GM12878 (cell line): Measurements from ENCODE around the gene MSRB1. TPM values are rescaled to one million over a fixed set of nuclear protein-coding genes. Genes with fewer than 3 reads are reported as not detected.
A peak's percentile ranks its signal among the peaks of the same experiment; 100 is the strongest.

Source experiments
- ATAC-seq: fragments of 200-7000 bp; cut with Tn5 transposase; 3 replicates; pipeline ENCODE4 v1.9.1; 2020; ENCODE audit warnings: mild to moderate bottlenecking, moderate library complexity
- Bru-seq: library from RNA; stranded (reverse); fragments of 400-500 nt; gene quantifications from one replicate; lab custom pipeline; 2021; lab: Mats Ljungman, UMichigan
- BruChase-seq, 2 experiments: library from RNA; stranded (reverse); fragments of 400-500 nt; gene quantifications; one replicate each; lab custom pipeline; 2021; lab: Mats Ljungman, UMichigan
- BruUV-seq: library from RNA; stranded (reverse); fragments of 400-500 nt; replicated peaks from 2 replicates; lab custom pipeline; 2021; lab: Mats Ljungman, UMichigan
- CTCF ChIA-PET: fragments of 300-600 bp; sonication (Branson Sonifier 250); formaldehyde crosslinking; extraction: SDS; loops from one replicate; lab custom pipeline; 2021; ENCODE audit warnings: inconsistent platforms; lab: Yijun Ruan, JAX
- POLR2A ChIA-PET: fragments of 350-600 bp; formaldehyde crosslinking; extraction: SDS; loops from one replicate; lab custom pipeline; 2021; ENCODE audit warnings: inconsistent platforms; lab: Charles Lee
- RAD21 ChIA-PET: fragments of 300-600 bp; sonication (Branson Sonifier 250); formaldehyde crosslinking; loops from one replicate; lab custom pipeline; 2023; ENCODE audit warnings: antibody characterized with exemption; ENCODE audit not compliant: unreplicated experiment; lab: Charles Lee
- SMC1A ChIA-PET: fragments of 300-600 bp; sonication (Branson Sonifier 250); formaldehyde crosslinking; loops from one replicate; lab custom pipeline; 2023; ENCODE audit not compliant: unreplicated experiment, uncharacterized antibody; lab: Charles Lee
- DNase-seq: peaks from one replicate; pipeline ENCODE4 v3.0.0-alpha.2; 2011; ENCODE audit warnings: low read depth, low spot score
- FAIRE-seq: peaks from 3 replicates; lab custom pipeline; 2011; peaks lifted over from hg19 to GRCh38; lab: Jason Lieb, UNC
- H2AFZ ChIP-seq: 2 replicates; pipeline ENCODE4 v1.6.0; 2011; ENCODE audit warnings: low read depth, low read length, control low read depth; ENCODE audit not compliant: control insufficient read depth
- H3K27ac ChIP-seq: 2 replicates; pipeline ENCODE4 v1.5.1; 2011; ENCODE audit warnings: control low read depth; ENCODE audit not compliant: control insufficient read depth, insufficient read depth
- H3K27me3 ChIP-seq, 2 experiments: replicated peaks in 1 of 2; 2 replicates each; pipeline versions ENCODE4 v1.6.0 to v1.6.1; 2011; ENCODE audit warnings: low read length in 1 of 2; ENCODE audit not compliant: control insufficient read depth in 2 of 2, insufficient read depth in 2 of 2
- H3K36me3 ChIP-seq, 2 experiments: 2 replicates each; pipeline ENCODE4 v1.5.1; 2011; ENCODE audit warnings: low read length in 1 of 2; ENCODE audit not compliant: control insufficient read depth in 2 of 2, insufficient read depth in 2 of 2
- H3K4me1 ChIP-seq: 2 replicates; pipeline ENCODE4 v1.6.1; 2011; ENCODE audit warnings: mild to moderate bottlenecking, low read length, moderate library complexity, mixed read lengths; ENCODE audit not compliant: control insufficient read depth, insufficient read depth
- H3K4me2 ChIP-seq: 2 replicates; pipeline ENCODE4 v1.6.0; 2011; ENCODE audit warnings: control low read depth; ENCODE audit not compliant: control insufficient read depth, insufficient read depth
- H3K4me3 ChIP-seq: fragments of 200-600 bp; sonication (generic); 2 replicates; pipeline ENCODE4 v1.5.1; 2016
- H3K79me2 ChIP-seq: 2 replicates; pipeline ENCODE4 v1.6.0; 2011; ENCODE audit warnings: low read length; ENCODE audit not compliant: control insufficient read depth, insufficient read depth
- H3K9ac ChIP-seq: 2 replicates; pipeline ENCODE4 v1.8.0; 2011; ENCODE audit warnings: low read length, control low read depth, mixed read lengths; ENCODE audit not compliant: control insufficient read depth, insufficient read depth
- H3K9me3 ChIP-seq: replicated peaks from 3 replicates; pipeline ENCODE4 v1.5.1; 2011; ENCODE audit warnings: mild to moderate bottlenecking, low read length; ENCODE audit not compliant: control insufficient read depth, insufficient read depth
- H4K20me1 ChIP-seq: 2 replicates; pipeline ENCODE4 v1.6.0; 2011; ENCODE audit not compliant: control insufficient read depth, insufficient read depth
- ESRRA ChIP-seq: IDR thresholded peaks from 2 replicates; pipeline ENCODE4 v1.6.1; 2012; ENCODE audit warnings: mild to moderate bottlenecking, low read length, improper control_type of control experiment
- IRF4 ChIP-seq: IDR thresholded peaks from 2 replicates; pipeline ENCODE4 v1.6.1; 2011; ENCODE audit warnings: low read depth, low read length
- NFIC ChIP-seq: IDR thresholded peaks from 2 replicates; pipeline ENCODE4 v1.6.1; 2012; ENCODE audit warnings: low read depth, mild to moderate bottlenecking, inconsistent platforms, low read length, moderate library complexity
- NR2F1 ChIP-seq: fragments of 450-650 bp; conservative IDR thresholded peaks from 2 replicates; pipeline ENCODE4 v1.6.1; 2017; ENCODE audit warnings: mild to moderate bottlenecking
- PML ChIP-seq: IDR thresholded peaks from 2 replicates; pipeline ENCODE4 v1.6.1; 2012; ENCODE audit warnings: low read length, inconsistent platforms
- POLR2A ChIP-seq: IDR thresholded peaks from 2 replicates; pipeline ENCODE4 v1.6.1; 2011; ENCODE audit warnings: low read depth, mild to moderate bottlenecking, low read length
- SIN3A ChIP-seq: IDR thresholded peaks from 2 replicates; pipeline ENCODE4 v1.6.1; 2012; ENCODE audit warnings: low read depth, low read length, improper control_type of control experiment
- SMAD1 ChIP-seq: fragments of 450-650 bp; IDR thresholded peaks from 2 replicates; pipeline ENCODE4 v1.6.1; 2018; ENCODE audit warnings: mild to moderate bottlenecking, low read depth; ENCODE audit not compliant: partially characterized antibody
- SMARCA5 ChIP-seq: fragments of 450-650 bp; IDR thresholded peaks from 2 replicates; pipeline ENCODE4 v1.6.1; 2017; ENCODE audit warnings: mild to moderate bottlenecking
- TAF1 ChIP-seq: IDR thresholded peaks from 2 replicates; pipeline ENCODE4 v1.6.1; 2011; ENCODE audit warnings: mild to moderate bottlenecking, low read depth, low read length, borderline replicate concordance
- WGBS: methylation state at CpG from one replicate; pipeline ENCODE4 v1.1.6; 2016; ENCODE audit warnings: low lambda C conversion rate; ENCODE audit not compliant: insufficient replicate concordance, insufficient coverage; ENCODE audit errors: missing lambda C conversion rate; 5-methylcytosine and 5-hydroxymethylcytosine counted together
- in situ Hi-C: fragments of 300-500 bp; cut with MboI; formaldehyde crosslinking; loops from 9 replicates; pipeline ENCODE4 v1.14.3; 2018; ENCODE audit warnings: mixed read lengths
- intact Hi-C: fragments of 100-400 bp; cut with micrococcal nuclease; formaldehyde crosslinking; loops from one replicate; pipeline ENCODE4 v1.14.2; 2022; ENCODE audit not compliant: unreplicated experiment
- long read RNA-seq, 2 experiments: library from polyadenylated mRNA; unstranded; transcript quantifications; one replicate each; pipeline ENCODE4 v2.0.0, GENCODE V29; 2019 to 2020
- polyA minus RNA-seq, 3 experiments: library from RNA; depleted of rRNA, polyadenylated mRNA; stranded (reverse); fragments of >200 nt; gene quantifications; 2 replicates each; pipeline ENCODE4 v1.2.3, GENCODE V29; 2011
- polyA plus RNA-seq, 11 experiments: library from polyadenylated mRNA; depleted of rRNA in 4 of 11; unstranded in 6 of 11; stranded (reverse) in 5 of 11; fragments of >200 nt; fragmentation: Nextera tagmentation in 4 of 11; fragmentation: Illumina TruSeq in 1 of 11; extraction: Ambion mirVana in 4 of 11; extraction: Trizol in 1 of 11; gene quantifications; 1 replicate in 1 of 11; 2 replicates in 10 of 11; pipeline versions ENCODE4 v1.2.1 to v1.2.3, GENCODE V29; 2011 to 2016; ENCODE audit warnings: inconsistent platforms in 2 of 11, missing spikeins in 2 of 11, low read depth in 1 of 11
- total RNA-seq, 4 experiments: library from RNA; depleted of rRNA in 3 of 4; stranded (reverse); fragments of >200 nt in 3 of 4; fragmentation: Illumina TruSeq in 1 of 4; extraction: Trizol in 1 of 4; gene quantifications; 2 replicates each; pipeline versions ENCODE4 v1.2.1 to v1.2.3, GENCODE V29; 2013 to 2021
- TF ChIP-seq, protein P1 (sequence below): fragments of 450-650 bp; IDR thresholded peaks from 2 replicates; pipeline ENCODE4 v1.6.1; 2016; ENCODE audit warnings: mild to moderate bottlenecking, moderate library complexity, borderline replicate concordance
- TF ChIP-seq, protein P2 (sequence below): fragments of 450-650 bp; IDR thresholded peaks from 2 replicates; pipeline ENCODE4 v1.6.1; 2016; ENCODE audit warnings: mild to moderate bottlenecking

MSRB1 gene, protein sequence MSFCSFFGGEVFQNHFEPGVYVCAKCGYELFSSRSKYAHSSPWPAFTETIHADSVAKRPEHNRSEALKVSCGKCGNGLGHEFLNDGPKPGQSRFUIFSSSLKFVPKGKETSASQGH
- total RNA-seq (2013; cell fraction: nucleolus; rRNA removed) = 8.4 and 8.6 TPM in 2 replicates
- total RNA-seq (2014; rRNA removed) (20.1 and 23.7 TPM in 2 replicates), total RNA-seq (2014; rRNA removed; fragmentation: Illumina TruSeq; extraction: Trizol) (15.7 and 17.9 TPM in 2 replicates), total RNA-seq (2021) (24.5 and 27.7 TPM in 2 replicates), polyA plus RNA-seq (2011; rRNA removed) (17.4 and 30.7 TPM in 2 replicates), polyA plus RNA-seq (2014; fragmentation: Illumina TruSeq; extraction: Trizol) (5.1 and 22.0 TPM in 2 replicates), polyA plus RNA-seq (2014; fragmentation: Nextera tagmentation; extraction: Ambion mirVana) (1 to 10 TPM; 5.1 to 9.3 TPM), polyA plus RNA-seq (2014; rRNA removed) (35.7 and 38.6 TPM in 2 replicates), polyA plus RNA-seq (2016; fragmentation: Nextera tagmentation; extraction: Ambion mirVana) (10 to 100 TPM; 41.2 to 48.6 TPM), polyA minus RNA-seq (2011; rRNA and poly(A)+ RNA removed) (23.0 and 43.1 TPM in 2 replicates), Bru-seq, nascent RNA (percentile 57 among the genes with signal in this experiment), BruChase-seq, experiment 1, labeled RNA remaining after a 6-hour chase (percentile 62 among the genes with signal in this experiment), BruChase-seq, experiment 2, labeled RNA remaining after a 2-hour chase (percentile 60 among the genes with signal in this experiment)
- 14.3 TPM for polyA plus RNA-seq (2011; ENCODE audit: low read depth)
- 43.6 and 61.7 TPM in 2 replicates for polyA plus RNA-seq (2011; cell fraction: cytosol; rRNA removed)
- polyA plus RNA-seq (2011; cell fraction: nucleus; rRNA removed) = 19.4 and 23.1 TPM in 2 replicates
- 28.7 and 34.6 TPM in 2 replicates for polyA plus RNA-seq (2012)
- polyA minus RNA-seq (2011; cell fraction: cytosol; rRNA and poly(A)+ RNA removed) = 9.9 and 23.1 TPM in 2 replicates
- polyA minus RNA-seq (2011; cell fraction: nucleus; rRNA and poly(A)+ RNA removed) = 10.4 and 15.9 TPM in 2 replicates
- long read RNA-seq, experiment 1, transcript MSRB1-201 (4 exons, 1,423 nt) = major isoform, 43 of 45 reads
- long read RNA-seq, experiment 1, partial matches to known transcripts = 0 of 45 reads
- long read RNA-seq, experiment 1, other reads (novel, unspliced or antisense) = 2 of 45 reads
- long read RNA-seq, experiment 2, transcript MSRB1-201 (4 exons, 1,423 nt) = major isoform, 57 of 61 reads
- long read RNA-seq, experiment 2, partial matches to known transcripts = 3 of 61 reads
- long read RNA-seq, experiment 2, other reads (novel, unspliced or antisense) = 0 of 61 reads

DNA sequence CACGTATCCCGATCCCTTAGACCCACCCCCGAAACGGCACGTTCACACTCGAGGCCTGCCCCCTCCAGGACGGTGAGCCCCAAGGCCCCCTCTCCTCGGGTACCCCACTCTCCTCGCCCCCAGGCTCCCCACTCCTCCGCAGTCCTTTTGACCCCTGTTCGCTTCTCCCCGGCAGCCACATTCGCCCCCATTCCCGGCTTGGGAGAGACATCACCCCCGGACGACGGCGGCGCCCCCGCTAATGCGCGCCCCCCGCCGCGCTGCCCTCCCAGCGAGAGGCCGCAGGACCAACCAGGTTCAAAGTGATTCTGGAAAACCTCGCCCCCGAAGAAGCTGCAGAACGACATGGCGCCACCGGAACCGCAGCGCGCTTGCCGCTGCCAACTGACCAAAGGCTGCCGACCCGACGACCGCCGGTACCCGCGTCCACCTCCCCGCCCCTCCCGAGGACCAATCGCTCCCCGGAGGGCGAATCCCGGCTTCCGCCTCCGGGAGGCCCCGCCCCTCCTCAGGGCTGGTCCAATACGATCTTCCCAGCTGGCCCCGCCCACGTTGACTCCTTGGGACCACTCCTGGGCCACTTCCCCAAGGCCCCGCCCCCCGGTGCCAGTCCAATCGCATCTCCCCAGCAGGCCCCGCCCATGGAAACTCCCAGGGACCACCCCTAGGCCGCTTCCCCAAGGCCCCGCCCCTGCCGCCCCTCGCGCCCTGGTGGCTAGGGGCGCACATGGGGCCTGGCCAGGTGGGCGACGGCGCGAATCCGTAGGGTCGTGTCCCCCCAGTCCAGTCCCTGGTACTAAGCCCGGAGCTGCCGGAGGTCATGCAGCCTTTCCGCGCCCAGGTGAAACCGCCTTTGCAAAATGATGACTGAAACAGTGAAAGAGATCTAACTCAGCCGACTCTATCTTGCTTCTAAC lies at the start of gene MSRB1:
Gene MSRB1, minus strand, starts transcription at position 390 of the 917 bp plus-strand sequence. Its CDS starts 43 bp downstream, at position 347.
- Histone ChIP-seq H2AFZ (peak within 1 kb of the TSS; percentile 93), H4K20me1 (no peaks in the 10 kb centered on the region), H3K9me3 (no peaks in the 10 kb centered on the region), H3K36me3 (peaks cover 0 to 5% of the 10 kb centered on the region in 2 experiments; a peak in 3 of 4 replicates), H3K27me3 (no peaks in the 10 kb centered on the region), H3K9ac (peak within 1 kb of the TSS; percentile 80), H3K79me2 (peaks cover 18% of the 10 kb centered on the region), H3K4me1 (peaks cover 10% of the 10 kb centered on the region; the same call in 1 of the 2 replicates), H3K4me3 (peak within 1 kb of the TSS; percentile 87), H3K27ac (peak within 1 kb of the TSS; percentile 54), H3K4me2 (peak within 1 kb of the TSS; percentile 86)
- in situ Hi-C loops (no loop called here), intact Hi-C loops (no loop called here)
- SMC1A ChIA-PET = interaction anchor here (1.0 to 1.2 kb wide), 4 partner anchors 13 to 104 kb away, joined by 3 to 5 read pairs (median 3); partner anchors contain the start of gene RPS2
- POLR2A ChIA-PET = interaction anchor here (0.6 to 1.5 kb wide), 9 partner anchors 9 to 237 kb away, joined by 3 to 13 read pairs (median 6); partner anchors contain the start of genes MAPK8IP3, NDUFB10, NOXO1 and NUBP2
- RAD21 ChIA-PET = interaction anchor here (1.0 to 1.6 kb wide), 4 partner anchors 18 to 558 kb away, joined by 3 to 5 read pairs (median 3); partner anchors contain the start of gene TRAF7
- FAIRE-seq = peak; percentile 99
- DNase-seq = peak; percentile 91
- BruUV-seq = no TSS peak
- ATAC-seq = peak; percentile 98
- 1% methylated on average over 72 of the region's 77 CpGs for WGBS
- CTCF ChIA-PET = interaction anchor here (0.6 to 1.0 kb wide), 6 partner anchors 73 to 964 kb away, joined by 3 read pairs; no protein-coding TSS in a partner anchor
- TF ChIP-seq TAF1 = peak; percentile 57
- no peak for TF ChIP-seq NFIC
- no peak for TF ChIP-seq SMAD1
- peak; percentile 23; the same call in 1 of the 2 replicates for TF ChIP-seq NR2F1
- TF ChIP-seq, protein P1, sequence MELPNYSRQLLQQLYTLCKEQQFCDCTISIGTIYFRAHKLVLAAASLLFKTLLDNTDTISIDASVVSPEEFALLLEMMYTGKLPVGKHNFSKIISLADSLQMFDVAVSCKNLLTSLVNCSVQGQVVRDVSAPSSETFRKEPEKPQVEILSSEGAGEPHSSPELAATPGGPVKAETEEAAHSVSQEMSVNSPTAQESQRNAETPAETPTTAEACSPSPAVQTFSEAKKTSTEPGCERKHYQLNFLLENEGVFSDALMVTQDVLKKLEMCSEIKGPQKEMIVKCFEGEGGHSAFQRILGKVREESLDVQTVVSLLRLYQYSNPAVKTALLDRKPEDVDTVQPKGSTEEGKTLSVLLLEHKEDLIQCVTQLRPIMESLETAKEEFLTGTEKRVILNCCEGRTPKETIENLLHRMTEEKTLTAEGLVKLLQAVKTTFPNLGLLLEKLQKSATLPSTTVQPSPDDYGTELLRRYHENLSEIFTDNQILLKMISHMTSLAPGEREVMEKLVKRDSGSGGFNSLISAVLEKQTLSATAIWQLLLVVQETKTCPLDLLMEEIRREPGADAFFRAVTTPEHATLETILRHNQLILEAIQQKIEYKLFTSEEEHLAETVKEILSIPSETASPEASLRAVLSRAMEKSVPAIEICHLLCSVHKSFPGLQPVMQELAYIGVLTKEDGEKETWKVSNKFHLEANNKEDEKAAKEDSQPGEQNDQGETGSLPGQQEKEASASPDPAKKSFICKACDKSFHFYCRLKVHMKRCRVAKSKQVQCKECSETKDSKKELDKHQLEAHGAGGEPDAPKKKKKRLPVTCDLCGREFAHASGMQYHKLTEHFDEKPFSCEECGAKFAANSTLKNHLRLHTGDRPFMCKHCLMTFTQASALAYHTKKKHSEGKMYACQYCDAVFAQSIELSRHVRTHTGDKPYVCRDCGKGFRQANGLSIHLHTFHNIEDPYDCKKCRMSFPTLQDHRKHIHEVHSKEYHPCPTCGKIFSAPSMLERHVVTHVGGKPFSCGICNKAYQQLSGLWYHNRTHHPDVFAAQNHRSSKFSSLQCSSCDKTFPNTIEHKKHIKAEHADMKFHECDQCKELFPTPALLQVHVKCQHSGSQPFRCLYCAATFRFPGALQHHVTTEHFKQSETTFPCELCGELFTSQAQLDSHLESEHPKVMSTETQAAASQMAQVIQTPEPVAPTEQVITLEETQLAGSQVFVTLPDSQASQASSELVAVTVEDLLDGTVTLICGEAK = no peak; the same call in 1 of the 2 replicates
- 0 out of 2 replicates have a peak, but pooled peaks have one; percentile 35 for TF ChIP-seq IRF4
- peak; percentile 88 for TF ChIP-seq POLR2A
- TF ChIP-seq SMARCA5 = peak; percentile 40; the same call in 1 of the 2 replicates
- TF ChIP-seq, protein P2, sequence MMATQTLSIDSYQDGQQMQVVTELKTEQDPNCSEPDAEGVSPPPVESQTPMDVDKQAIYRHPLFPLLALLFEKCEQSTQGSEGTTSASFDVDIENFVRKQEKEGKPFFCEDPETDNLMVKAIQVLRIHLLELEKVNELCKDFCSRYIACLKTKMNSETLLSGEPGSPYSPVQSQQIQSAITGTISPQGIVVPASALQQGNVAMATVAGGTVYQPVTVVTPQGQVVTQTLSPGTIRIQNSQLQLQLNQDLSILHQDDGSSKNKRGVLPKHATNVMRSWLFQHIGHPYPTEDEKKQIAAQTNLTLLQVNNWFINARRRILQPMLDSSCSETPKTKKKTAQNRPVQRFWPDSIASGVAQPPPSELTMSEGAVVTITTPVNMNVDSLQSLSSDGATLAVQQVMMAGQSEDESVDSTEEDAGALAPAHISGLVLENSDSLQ = peak; percentile 39; the same call in 1 of the 2 replicates
- TF ChIP-seq ESRRA = no peak
- peak; percentile 34; the same call in 1 of the 2 replicates for TF ChIP-seq SIN3A
- no peak for TF ChIP-seq PML
